ENCODE data around the gene SNAI1.

GRCh38 chr20:50012282-50013263, 29.8 kb downstream of the SNAI1 start:
- TF ChIP-seq CTCF (IDR thresholded peaks at IDR 0.05) (no peak), POLR2A (IDR thresholded peaks at IDR 0.05) (no peak)
